SK-N-SH treated with all-trans-retinoic acid at 6 μM for 48 hours (cell line): ENCODE measurements around the gene DCUN1D2.

Experiments used
- ATAC-seq: fragments of 200-7000 bp; cut with Tn5 transposase; 3 replicates; pipeline ENCODE4 v1.9.1; 2020; ENCODE audit warnings: mild to moderate bottlenecking, moderate library complexity
- ARNTL ChIP-seq: fragments of 450-650 bp; formaldehyde crosslinking; IDR thresholded peaks from 2 replicates; pipeline ENCODE4 v1.5.0; 2020; ENCODE audit warnings: low read depth, mild to moderate bottlenecking, moderate library complexity, borderline replicate concordance
- BACH2 ChIP-seq: fragments of 250-450 bp; sonication (Bioruptor Pico); IDR thresholded peaks from 2 replicates; pipeline ENCODE4 v1.9.0; 2021; ENCODE audit warnings: mild to moderate bottlenecking, borderline replicate concordance
- CSDC2 ChIP-seq: fragments of 250-450 bp; sonication (Bioruptor Pico); IDR thresholded peaks from 2 replicates; pipeline ENCODE4 v1.5.0; 2020; ENCODE audit warnings: mild to moderate bottlenecking, moderate library complexity
- CSRNP3 ChIP-seq: fragments of 250-450 bp; sonication (Bioruptor Pico); IDR thresholded peaks from 2 replicates; pipeline ENCODE4 v1.5.1; 2021; ENCODE audit warnings: mild to moderate bottlenecking, moderate library complexity
- ESRRG ChIP-seq: fragments of 250-450 bp; sonication (Bioruptor Pico); IDR thresholded peaks from 2 replicates; pipeline ENCODE4 v1.6.1; 2021; ENCODE audit warnings: mild to moderate bottlenecking
- GLIS3 ChIP-seq: fragments of 250-450 bp; sonication (Bioruptor Pico); IDR thresholded peaks from 2 replicates; pipeline ENCODE4 v1.5.0; 2020; ENCODE audit warnings: mild to moderate bottlenecking, moderate library complexity
- POU6F1 ChIP-seq: fragments of 250-450 bp; sonication (Bioruptor Pico); IDR thresholded peaks from 2 replicates; pipeline ENCODE4 v1.8.0; 2021; ENCODE audit warnings: low read depth, mild to moderate bottlenecking, moderate library complexity, borderline replicate concordance
- PPARA ChIP-seq: fragments of 250-450 bp; sonication (Bioruptor Pico); IDR thresholded peaks from 2 replicates; pipeline ENCODE4 v1.5.0; 2020; ENCODE audit warnings: mild to moderate bottlenecking, borderline replicate concordance
- SNAI2 ChIP-seq: fragments of 250-450 bp; sonication (Bioruptor Pico); IDR thresholded peaks from 2 replicates; pipeline ENCODE4 v1.5.0; 2020; ENCODE audit warnings: mild to moderate bottlenecking, moderate library complexity
- TOX ChIP-seq: fragments of 250-450 bp; sonication (Bioruptor Pico); IDR thresholded peaks from 2 replicates; pipeline ENCODE4 v1.8.0; 2021; ENCODE audit warnings: mild to moderate bottlenecking, moderate library complexity, borderline replicate concordance
- TSHZ2 ChIP-seq: fragments of 250-450 bp; sonication (Bioruptor Pico); IDR thresholded peaks from 2 replicates; pipeline ENCODE4 v1.5.0; 2020; ENCODE audit warnings: mild to moderate bottlenecking, moderate library complexity
- ZFP30 ChIP-seq: fragments of 450-650 bp; formaldehyde crosslinking; IDR thresholded peaks from 2 replicates; pipeline ENCODE4 v1.5.0; 2022; ENCODE audit warnings: mild to moderate bottlenecking, moderate library complexity
- ZNF70 ChIP-seq: fragments of 450-650 bp; formaldehyde crosslinking; IDR thresholded peaks from 2 replicates; pipeline ENCODE4 v1.5.0; 2020; ENCODE audit warnings: mild to moderate bottlenecking, moderate library complexity
- ZNF8 ChIP-seq: fragments of 450-650 bp; formaldehyde crosslinking; IDR thresholded peaks from 2 replicates; pipeline ENCODE4 v1.5.0; 2020; ENCODE audit warnings: mild to moderate bottlenecking, moderate library complexity

DCUN1D2 gene

GRCh38 chr13:113449693-113450347, 40.7 kb downstream of the DCUN1D2 start:
- no peak for ATAC-seq
- TF ChIP-seq ESRRG (no peak), TSHZ2 (CRISPR knock-in tag) (no peak), BACH2 (CRISPR knock-in tag) (no peak), POU6F1 (CRISPR knock-in tag) (no peak), CSRNP3 (CRISPR knock-in tag) (no peak), ZFP30 (CRISPR knock-in tag) (no peak), TOX (no peak), ARNTL (CRISPR knock-in tag) (no peak), GLIS3 (CRISPR knock-in tag) (no peak), ZNF70 (CRISPR knock-in tag) (no peak)

- ATAC-seq, result no peak
- no peak for TF ChIP-seq ZNF70 (CRISPR knock-in tag)
- no peak for TF ChIP-seq TOX
- TF ChIP-seq SNAI2, result no peak
- TF ChIP-seq CSDC2 (CRISPR knock-in tag), result no peak
- no peak for TF ChIP-seq TSHZ2 (CRISPR knock-in tag)
These were observed 41.4 kb downstream of the DCUN1D2 start for GRCh38 chr13:113448885-113449692.

- ATAC-seq, result no peak
- no peak for TF ChIP-seq BACH2 (CRISPR knock-in tag)
- no peak for TF ChIP-seq ZNF8
- no peak for TF ChIP-seq POU6F1 (CRISPR knock-in tag)
- no peak for TF ChIP-seq ZFP30 (CRISPR knock-in tag)
- no peak for TF ChIP-seq PPARA (CRISPR knock-in tag)
- no peak for TF ChIP-seq ESRRG
- TF ChIP-seq, all 23 proteins: peak for 0
These were observed 42.0 kb downstream of the DCUN1D2 start for GRCh38 chr13:113448545-113448884.

- ATAC-seq, result no peak
- TF ChIP-seq CSRNP3 (CRISPR knock-in tag) (no peak), ZNF70 (CRISPR knock-in tag) (no peak)
- TF ChIP-seq, all 23 proteins: peak for 0
These were observed 42.9 kb downstream of the DCUN1D2 start for GRCh38 chr13:113447596-113447995.
